GM18526 (cell line): ENCODE data around the gene SDK1.

Experiments used
- POLR2A ChIP-seq: IDR thresholded peaks from 3 replicates; pipeline ENCODE4 v1.6.1; 2011; ENCODE audit not compliant: insufficient read length; ENCODE audit errors: extremely low read depth

SDK1 gene

GRCh38 chr7:3404501-3404900 lies 103.4 kb downstream of the SDK1 start:
- TF ChIP-seq POLR2A: no peak

- TF ChIP-seq POLR2A: no peak
These were observed 108.0 kb downstream of the SDK1 start for GRCh38 chr7:3408814-3409595.

GRCh38 chr7:3412871-3413270 lies 111.8 kb downstream of the SDK1 start:
- no peak for TF ChIP-seq POLR2A

GRCh38 chr7:3415861-3416312 lies 114.8 kb downstream of the SDK1 start:
- no peak for TF ChIP-seq POLR2A

GRCh38 chr7:3416453-3416852 lies 115.4 kb downstream of the SDK1 start:
- TF ChIP-seq POLR2A: no peak

GRCh38 chr7:3425087-3425486 lies 124.0 kb downstream of the SDK1 start:
- TF ChIP-seq POLR2A: no peak

GRCh38 chr7:3426064-3426463 lies 125.0 kb downstream of the SDK1 start:
- TF ChIP-seq POLR2A: no peak

GRCh38 chr7:3427957-3428356 lies 126.9 kb downstream of the SDK1 start:
- TF ChIP-seq POLR2A: no peak

- TF ChIP-seq POLR2A: no peak
These were observed 128.9 kb downstream of the SDK1 start for GRCh38 chr7:3429981-3430380.

GRCh38 chr7:3430588-3430987 lies 129.5 kb downstream of the SDK1 start:
- TF ChIP-seq POLR2A: no peak

GRCh38 chr7:3431306-3431705 lies 130.3 kb downstream of the SDK1 start:
- no peak for TF ChIP-seq POLR2A

GRCh38 chr7:3432911-3433310 lies 131.9 kb downstream of the SDK1 start:
- TF ChIP-seq POLR2A: no peak

- TF ChIP-seq POLR2A: no peak
These were observed 133.6 kb downstream of the SDK1 start for GRCh38 chr7:3434611-3435010.

GRCh38 chr7:3436112-3436511 lies 135.1 kb downstream of the SDK1 start:
- no peak for TF ChIP-seq POLR2A

GRCh38 chr7:3436746-3437145 lies 135.7 kb downstream of the SDK1 start:
- no peak for TF ChIP-seq POLR2A

- no peak for TF ChIP-seq POLR2A
These were observed 136.4 kb downstream of the SDK1 start for GRCh38 chr7:3437467-3437866.

- TF ChIP-seq POLR2A: no peak
These were observed 137.3 kb downstream of the SDK1 start for GRCh38 chr7:3438352-3438751.
